ACC112 (cell line): ENCODE data around the gene ROR2.

Source experiments
- H2AFZ ChIP-seq: fragments of 200-600 bp; sonication (generic); one replicate; pipeline ENCODE4 v1.6.0; 2017; ENCODE audit warnings: antibody characterized with exemption, low read length; ENCODE audit not compliant: unreplicated experiment
- H3K27ac ChIP-seq: fragments of 200-600 bp; sonication (generic); 2 replicates; pipeline ENCODE4 v1.5.1; 2014; ENCODE audit warnings: low read depth, mild to moderate bottlenecking, antibody characterized with exemption, low read length, moderate library complexity
- H3K27me3 ChIP-seq: fragments of 200-600 bp; sonication (generic); 2 replicates; pipeline ENCODE4 v1.6.1; 2014; ENCODE audit warnings: mild to moderate bottlenecking, antibody characterized with exemption, low read length, moderate library complexity, mixed read lengths; ENCODE audit not compliant: insufficient read depth
- H3K36me3 ChIP-seq: fragments of 200-600 bp; sonication (generic); 2 replicates; pipeline ENCODE4 v1.6.1; 2016; ENCODE audit warnings: mild to moderate bottlenecking, antibody characterized with exemption, low read length, moderate library complexity, mixed read lengths; ENCODE audit not compliant: insufficient read depth
- H3K4me1 ChIP-seq: fragments of 200-600 bp; sonication (generic); one replicate; pipeline ENCODE4 v1.6.1; 2016; ENCODE audit warnings: low read length, mixed read lengths; ENCODE audit not compliant: insufficient read depth, unreplicated experiment, control insufficient read depth
- H3K4me3 ChIP-seq: fragments of 200-600 bp; sonication (generic); 2 replicates; pipeline ENCODE4 v1.5.1; 2014; ENCODE audit warnings: mild to moderate bottlenecking, low read depth, low read length
- H3K79me2 ChIP-seq: fragments of 200-600 bp; sonication (generic); one replicate; pipeline ENCODE4 v1.6.0; 2016; ENCODE audit warnings: low read length; ENCODE audit not compliant: control insufficient read depth, unreplicated experiment, insufficient read depth

ROR2 gene

GRCh38 chr9:91758491-91758981, 191.5 kb downstream of the ROR2 start:
- Histone ChIP-seq H3K79me2 (no peaks in the 10 kb centered on the region), H3K4me1 (no peaks in the 10 kb centered on the region), H3K27me3 (no peaks in the 10 kb centered on the region), H2AFZ (no peak overlapping the region), H3K36me3 (no peaks in the 10 kb centered on the region), H3K27ac (no peak overlapping the region), H3K4me3 (no peak overlapping the region)

DNA sequence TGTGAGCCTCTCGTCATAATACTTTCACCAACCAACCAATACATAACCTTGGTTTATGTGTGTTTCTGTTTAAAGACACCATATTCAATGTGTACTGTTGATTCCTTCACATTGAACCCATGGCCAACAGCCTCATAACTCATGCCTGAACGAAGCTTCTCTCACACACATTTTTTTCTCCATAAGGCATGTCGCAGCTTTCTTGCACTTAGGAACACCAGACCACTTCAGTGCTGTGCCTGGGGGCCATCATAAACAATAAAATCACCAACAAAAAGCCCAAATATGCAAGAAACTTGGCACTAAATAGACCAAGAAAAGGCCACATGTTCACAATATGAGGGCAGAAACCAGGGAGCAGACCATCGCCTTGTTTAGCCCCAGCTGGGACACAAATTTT, 192.2 kb downstream of the ROR2 start:
- no peaks in the 10 kb centered on the region for H3K27me3 ChIP-seq
- H3K27ac ChIP-seq = no peak overlapping the region
- no peak overlapping the region for H3K4me3 ChIP-seq
- no peak overlapping the region for H2AFZ ChIP-seq
- H3K79me2 ChIP-seq = no peaks in the 10 kb centered on the region
- H3K36me3 ChIP-seq = no peaks in the 10 kb centered on the region
- H3K4me1 ChIP-seq = no peaks in the 10 kb centered on the region

DNA sequence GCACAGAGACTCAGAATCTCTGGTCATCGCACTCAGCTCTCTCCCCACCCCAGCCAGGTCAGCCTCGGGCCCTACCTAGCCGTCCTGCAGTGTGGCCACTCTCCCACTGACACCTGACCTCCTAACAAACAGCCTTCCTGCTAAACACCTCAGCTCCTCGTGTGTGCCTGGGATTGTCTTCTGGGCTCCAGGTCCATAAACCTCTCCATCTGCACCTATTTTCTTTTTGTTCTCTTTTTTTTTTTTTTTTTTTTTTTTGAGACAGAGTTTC, 193.6 kb downstream of the ROR2 start:
- H3K36me3 ChIP-seq = no peaks in the 10 kb centered on the region
- no peak overlapping the region for H2AFZ ChIP-seq
- no peaks in the 10 kb centered on the region for H3K79me2 ChIP-seq
- H3K4me3 ChIP-seq = no peak overlapping the region
- no peaks in the 10 kb centered on the region for H3K27me3 ChIP-seq
- no peak overlapping the region for H3K27ac ChIP-seq
- H3K4me1 ChIP-seq = peaks cover 7% of the 10 kb centered on the region

- H3K4me3 ChIP-seq = no peak overlapping the region
- H3K4me1 ChIP-seq = peaks cover 7% of the 10 kb centered on the region
- H3K36me3 ChIP-seq = no peaks in the 10 kb centered on the region
- no peaks in the 10 kb centered on the region for H3K27me3 ChIP-seq
- H3K27ac ChIP-seq = no peak overlapping the region
- no peaks in the 10 kb centered on the region for H3K79me2 ChIP-seq
- no peak overlapping the region for H2AFZ ChIP-seq
Observed at GRCh38 chr9:91755761-91756509, 194.1 kb downstream of the ROR2 start.

- Histone ChIP-seq H3K27me3 (no peaks in the 10 kb centered on the region), H3K27ac (no peak overlapping the region), H2AFZ (no peak overlapping the region), H3K79me2 (no peaks in the 10 kb centered on the region), H3K36me3 (no peaks in the 10 kb centered on the region), H3K4me3 (no peak overlapping the region), H3K4me1 (peaks cover 7% of the 10 kb centered on the region)
Observed at GRCh38 chr9:91753711-91754110, 196.3 kb downstream of the ROR2 start.

GRCh38 chr9:91751922-91752321, 198.1 kb downstream of the ROR2 start:
- no peaks in the 10 kb centered on the region for H3K79me2 ChIP-seq
- peaks cover 7% of the 10 kb centered on the region for H3K4me1 ChIP-seq
- no peaks in the 10 kb centered on the region for H3K36me3 ChIP-seq
- no peaks in the 10 kb centered on the region for H3K27me3 ChIP-seq
- H2AFZ ChIP-seq = no peak overlapping the region
- no peak overlapping the region for H3K4me3 ChIP-seq
- no peak overlapping the region for H3K27ac ChIP-seq

DNA sequence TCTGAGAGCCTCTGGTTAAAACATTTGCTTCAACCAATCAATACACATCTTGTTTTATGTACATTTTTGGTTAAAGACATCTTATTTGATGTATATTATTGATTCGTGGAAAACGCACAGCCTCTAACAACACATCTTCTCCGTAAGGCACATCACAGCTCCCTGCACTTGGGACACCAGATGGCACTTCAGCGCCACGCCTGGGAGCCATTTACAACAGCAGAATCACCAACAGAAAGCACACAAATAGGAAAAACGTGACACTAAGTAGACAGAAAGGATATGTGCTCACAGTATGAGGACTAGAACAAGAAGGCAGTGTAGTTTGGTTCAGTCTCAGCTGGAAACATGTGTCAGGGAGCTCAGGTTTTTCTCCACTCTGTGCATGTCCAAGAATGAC, 199.7 kb downstream of the ROR2 start:
- no peak overlapping the region for H2AFZ ChIP-seq
- H3K27me3 ChIP-seq = no peaks in the 10 kb centered on the region
- no peaks in the 10 kb centered on the region for H3K36me3 ChIP-seq
- no peak overlapping the region for H3K27ac ChIP-seq
- H3K79me2 ChIP-seq = no peaks in the 10 kb centered on the region
- H3K4me3 ChIP-seq = no peak overlapping the region
- H3K4me1 ChIP-seq = peaks cover 7% of the 10 kb centered on the region

GRCh38 chr9:91746904-91747303, 203.1 kb downstream of the ROR2 start:
- no peak overlapping the region for H2AFZ ChIP-seq
- no peak overlapping the region for H3K4me3 ChIP-seq
- no peak overlapping the region for H3K27ac ChIP-seq
- H3K4me1 ChIP-seq = peaks cover 4% of the 10 kb centered on the region
- H3K27me3 ChIP-seq = no peaks in the 10 kb centered on the region
- H3K79me2 ChIP-seq = no peaks in the 10 kb centered on the region
- no peaks in the 10 kb centered on the region for H3K36me3 ChIP-seq

DNA sequence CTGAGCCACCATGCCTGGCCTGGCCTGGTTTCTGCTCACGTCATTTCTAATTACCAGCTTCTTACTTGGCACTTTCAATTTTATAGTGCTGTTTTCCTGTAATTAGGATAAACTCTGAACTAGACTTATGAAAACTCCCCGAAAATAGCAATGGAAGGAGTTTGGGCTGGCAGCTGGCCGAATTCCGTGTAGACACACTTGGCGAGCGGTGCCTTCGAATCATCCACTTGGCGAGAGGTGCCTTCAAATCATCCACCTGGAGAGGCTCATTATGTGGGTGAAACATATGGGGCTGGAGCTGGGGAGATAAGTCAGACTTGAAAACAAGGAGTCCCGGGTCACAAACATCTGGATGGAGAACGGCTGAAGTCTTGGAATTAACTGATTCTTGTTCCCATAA, 203.7 kb downstream of the ROR2 start:
- Histone ChIP-seq H3K36me3 (no peaks in the 10 kb centered on the region), H3K79me2 (no peaks in the 10 kb centered on the region), H3K4me3 (no peak overlapping the region), H3K27ac (no peak overlapping the region), H3K4me1 (peaks cover 5% of the 10 kb centered on the region), H2AFZ (no peak overlapping the region), H3K27me3 (no peaks in the 10 kb centered on the region)

- H3K36me3 ChIP-seq = no peaks in the 10 kb centered on the region
- H3K4me3 ChIP-seq = no peak overlapping the region
- no peaks in the 10 kb centered on the region for H3K27me3 ChIP-seq
- H3K79me2 ChIP-seq = no peaks in the 10 kb centered on the region
- H3K27ac ChIP-seq = no peak overlapping the region
- H2AFZ ChIP-seq = no peak overlapping the region
- peaks cover 6% of the 10 kb centered on the region for H3K4me1 ChIP-seq
Observed at GRCh38 chr9:91744114-91744513, 205.9 kb downstream of the ROR2 start.

- Histone ChIP-seq H3K27ac (no peak overlapping the region), H3K4me3 (no peak overlapping the region), H3K27me3 (no peaks in the 10 kb centered on the region), H3K36me3 (no peaks in the 10 kb centered on the region), H3K4me1 (peaks cover 6% of the 10 kb centered on the region), H3K79me2 (no peaks in the 10 kb centered on the region), H2AFZ (no peak overlapping the region)
Observed at GRCh38 chr9:91741522-91741921, 208.5 kb downstream of the ROR2 start.
